ENCODE data around the gene KIAA0513.

KIAA0513 gene

GRCh38 chr16:85079785-85080570, 52.4 kb downstream of the KIAA0513 start:
- ATAC-seq (replicated peaks): no peak
- no peak for DNase-seq
- H3K9me3 Mint-ChIP-seq: no peaks in the 10 kb centered on the region
- peaks cover 7% of the 10 kb centered on the region for H3K36me3 Mint-ChIP-seq (ENCODE audit: insufficient read depth)
- H3K4me3 Mint-ChIP-seq: no peak overlapping the region
- H3K27ac Mint-ChIP-seq: no peak overlapping the region
- H3K27me3 Mint-ChIP-seq: no peaks in the 10 kb centered on the region
- peaks cover 4 to 5% of the 10 kb centered on the region in 2 donors for H3K4me1 Mint-ChIP-seq (ENCODE audit: low read depth in 2 of 2)

- H3K4me3 Mint-ChIP-seq: no peak overlapping the region
- H3K4me1 Mint-ChIP-seq (ENCODE audit: low read depth in 2 of 2): peaks cover 4 to 5% of the 10 kb centered on the region in 2 donors
- H3K27ac Mint-ChIP-seq: no peak overlapping the region
- no peaks in the 10 kb centered on the region for H3K36me3 Mint-ChIP-seq (ENCODE audit: insufficient read depth)
- H3K9me3 Mint-ChIP-seq: no peaks in the 10 kb centered on the region
- no peak for DNase-seq
- no peak for ATAC-seq (replicated peaks)
- no peaks in the 10 kb centered on the region for H3K27me3 Mint-ChIP-seq
Observed at GRCh38 chr16:85081038-85081437, 53.4 kb downstream of the KIAA0513 start.

- H3K36me3 Mint-ChIP-seq (ENCODE audit: insufficient read depth): peaks cover 5% of the 10 kb centered on the region
- H3K4me1 Mint-ChIP-seq (ENCODE audit: low read depth in 2 of 2): peaks cover 7 to 9% of the 10 kb centered on the region in 2 donors
- no peak overlapping the region for H3K27ac Mint-ChIP-seq
- DNase-seq: no peak
- H3K4me3 Mint-ChIP-seq: no peak overlapping the region
- no peak for ATAC-seq (replicated peaks)
- no peaks in the 10 kb centered on the region for H3K9me3 Mint-ChIP-seq
- no peaks in the 10 kb centered on the region for H3K27me3 Mint-ChIP-seq
Observed at GRCh38 chr16:85081765-85082164, 54.2 kb downstream of the KIAA0513 start.

GRCh38 chr16:85082173-85083050, 54.8 kb downstream of the KIAA0513 start:
- Mint-ChIP-seq H3K27ac (no peak overlapping the region), H3K4me1 (ENCODE audit: low read depth in 2 of 2) (peaks cover 10 to 12% of the 10 kb centered on the region in 2 donors), H3K36me3 (ENCODE audit: insufficient read depth) (peaks cover 7% of the 10 kb centered on the region), H3K4me3 (no peak overlapping the region), H3K27me3 (no peaks in the 10 kb centered on the region), H3K9me3 (no peaks in the 10 kb centered on the region)
- DNase-seq (no peak), ATAC-seq (replicated peaks) (no peak)

GRCh38 chr16:85083051-85083639, 55.5 kb downstream of the KIAA0513 start:
- H3K36me3 Mint-ChIP-seq (ENCODE audit: insufficient read depth): peaks cover 7% of the 10 kb centered on the region

GRCh38 chr16:85084841-85085510, 57.4 kb downstream of the KIAA0513 start:
- no peaks in the 10 kb centered on the region for H3K27me3 Mint-ChIP-seq

More at GRCh38 chr16:85083051-85083639, 55.5 kb downstream of the KIAA0513 start:
- Mint-ChIP-seq H3K27me3 (no peaks in the 10 kb centered on the region), H3K4me3 (no peak overlapping the region), H3K27ac (peak overlapping the region in 1 of 2 donors; percentile 12), H3K4me1 (ENCODE audit: low read depth in 2 of 2) (peaks cover 10 to 12% of the 10 kb centered on the region in 2 donors), H3K9me3 (no peaks in the 10 kb centered on the region)
- no peak for ATAC-seq (replicated peaks)
- DNase-seq: no peak

GRCh38 chr16:85085721-85086120, 58.1 kb downstream of the KIAA0513 start:
- Mint-ChIP-seq H3K4me1 (ENCODE audit: low read depth in 2 of 2) (peaks cover 12% of the 10 kb centered on the region in 2 donors), H3K9me3 (no peaks in the 10 kb centered on the region), H3K4me3 (no peak overlapping the region), H3K36me3 (ENCODE audit: insufficient read depth) (peaks cover 7% of the 10 kb centered on the region), H3K27me3 (no peaks in the 10 kb centered on the region), H3K27ac (no peak overlapping the region)
- ATAC-seq (replicated peaks) (no peak), DNase-seq (no peak)

More at GRCh38 chr16:85084841-85085510, 57.4 kb downstream of the KIAA0513 start:
- Mint-ChIP-seq H3K4me3 (no peak overlapping the region), H3K9me3 (no peaks in the 10 kb centered on the region), H3K36me3 (ENCODE audit: insufficient read depth) (peaks cover 7% of the 10 kb centered on the region), H3K4me1 (ENCODE audit: low read depth in 2 of 2) (peaks cover 10 to 12% of the 10 kb centered on the region in 2 donors), H3K27ac (no peak overlapping the region)
- DNase-seq (no peak), ATAC-seq (replicated peaks) (no peak)

GRCh38 chr16:85086347-85087291, 59.0 kb downstream of the KIAA0513 start:
- no peak overlapping the region for H3K4me3 Mint-ChIP-seq
- ATAC-seq (replicated peaks) (peak; percentile 96), DNase-seq (peak; percentile 70 to 78 (median 73))
- H3K27me3 Mint-ChIP-seq: no peaks in the 10 kb centered on the region
- H3K4me1 Mint-ChIP-seq (ENCODE audit: low read depth in 2 of 2): peaks cover 12% of the 10 kb centered on the region in 2 donors
- peak overlapping the region in 1 of 2 donors; percentile 26 for H3K27ac Mint-ChIP-seq
- H3K36me3 Mint-ChIP-seq (ENCODE audit: insufficient read depth): peaks cover 7% of the 10 kb centered on the region
- no peaks in the 10 kb centered on the region for H3K9me3 Mint-ChIP-seq

GRCh38 chr16:85087899-85088569, 60.4 kb downstream of the KIAA0513 start:
- ATAC-seq (replicated peaks) (no peak), DNase-seq (no peak)
- H3K4me1 Mint-ChIP-seq (ENCODE audit: low read depth in 2 of 2): peaks cover 8% of the 10 kb centered on the region in 2 donors
- no peaks in the 10 kb centered on the region for H3K9me3 Mint-ChIP-seq
- no peak overlapping the region for H3K4me3 Mint-ChIP-seq
- no peak overlapping the region for H3K27ac Mint-ChIP-seq
- H3K27me3 Mint-ChIP-seq: no peaks in the 10 kb centered on the region
- H3K36me3 Mint-ChIP-seq (ENCODE audit: insufficient read depth): peaks cover 7% of the 10 kb centered on the region

GRCh38 chr16:85088570-85089199, 61.1 kb downstream of the KIAA0513 start:
- ATAC-seq (replicated peaks) (no peak), DNase-seq (no peak)
- peaks cover 7% of the 10 kb centered on the region for H3K36me3 Mint-ChIP-seq (ENCODE audit: insufficient read depth)
- H3K4me1 Mint-ChIP-seq (ENCODE audit: low read depth in 2 of 2): peaks cover 8% of the 10 kb centered on the region in 2 donors
- no peak overlapping the region for H3K4me3 Mint-ChIP-seq
- peaks cover 0 to under 1% of the 10 kb centered on the region in 2 donors for H3K27me3 Mint-ChIP-seq
- H3K9me3 Mint-ChIP-seq: no peaks in the 10 kb centered on the region
- no peak overlapping the region for H3K27ac Mint-ChIP-seq

- no peak overlapping the region for H3K4me3 Mint-ChIP-seq
- no peaks in the 10 kb centered on the region for H3K9me3 Mint-ChIP-seq
- no peak for ATAC-seq (replicated peaks)
- peaks cover 8% of the 10 kb centered on the region in 2 donors for H3K4me1 Mint-ChIP-seq (ENCODE audit: low read depth in 2 of 2)
- H3K27me3 Mint-ChIP-seq: peaks cover 6 to 9% of the 10 kb centered on the region in 2 donors
- no peak overlapping the region for H3K27ac Mint-ChIP-seq
- DNase-seq: no peak
- peaks cover 7% of the 10 kb centered on the region for H3K36me3 Mint-ChIP-seq (ENCODE audit: insufficient read depth)
Observed at GRCh38 chr16:85089525-85089924, 61.9 kb downstream of the KIAA0513 start.

Data from effector memory CD8-positive, alpha-beta T cell (primary cell).